ENCODE results near the gene DDX42.
"Not testable (repeated sequence)": the region's sequence is repeated elsewhere in the genome, so short reads cannot be mapped to it uniquely, and the experiment has no call there.

DDX42 gene

DNA sequence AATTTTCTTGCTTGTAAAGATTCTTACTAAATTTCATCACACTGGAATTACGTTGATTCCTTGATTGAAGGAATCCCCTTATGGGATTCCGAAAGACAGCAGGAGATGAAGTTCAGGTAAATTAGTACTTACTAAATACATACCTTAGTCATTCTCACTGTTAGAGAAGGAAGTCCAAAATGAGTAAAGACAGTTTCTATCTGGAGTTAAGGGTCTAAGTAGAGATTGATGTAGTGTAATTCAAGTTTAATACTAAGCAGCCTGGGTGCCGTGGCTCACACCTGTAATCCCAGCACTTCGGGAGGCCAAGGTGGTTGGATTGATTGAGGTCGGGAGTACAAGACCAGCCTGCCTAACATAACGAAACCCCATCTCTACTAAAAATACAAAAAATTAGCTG, 9.6 kb downstream of the DDX42 start:
- DNase-seq = no peak

DNA sequence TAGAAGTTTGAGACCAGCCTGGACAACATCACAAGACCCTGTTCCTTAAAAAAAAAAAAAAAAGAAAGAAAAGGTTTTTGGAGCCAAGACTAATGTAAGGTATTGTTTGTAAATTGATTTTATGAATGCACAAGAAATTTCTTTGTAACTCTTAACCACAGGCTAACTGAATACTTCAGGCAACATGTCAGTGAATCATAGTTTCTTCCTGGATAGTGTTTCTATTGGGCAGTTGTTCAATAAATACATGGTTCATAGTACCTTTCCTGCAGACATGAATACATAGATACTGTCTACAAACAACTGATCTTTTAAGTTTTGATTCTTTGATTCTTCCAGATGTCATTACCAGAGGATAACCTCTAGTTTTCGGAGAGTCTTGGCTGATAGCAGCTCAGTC, 11.6 kb downstream of the DDX42 start:
- no peak for DNase-seq

DNA sequence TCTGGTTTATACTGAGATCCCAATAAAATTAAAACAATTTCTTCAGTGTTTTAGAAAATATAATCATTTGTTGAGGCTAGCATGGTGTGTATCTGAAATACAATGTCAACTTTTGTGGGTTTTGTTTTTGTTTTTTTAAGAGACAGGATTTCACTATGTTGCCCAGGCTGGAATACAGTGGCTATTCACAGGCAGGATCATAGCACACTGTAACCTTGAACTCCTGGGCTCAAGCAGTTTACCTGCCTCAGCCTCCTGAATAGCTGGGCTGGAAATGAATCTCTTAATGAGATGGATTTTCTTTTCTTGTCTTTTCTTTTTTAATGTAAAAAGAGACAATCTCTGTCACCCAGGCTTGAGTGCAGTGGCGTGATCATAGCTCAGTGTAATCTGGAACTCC, 12.1 kb downstream of the DDX42 start:
- DNase-seq = no peak

DNA sequence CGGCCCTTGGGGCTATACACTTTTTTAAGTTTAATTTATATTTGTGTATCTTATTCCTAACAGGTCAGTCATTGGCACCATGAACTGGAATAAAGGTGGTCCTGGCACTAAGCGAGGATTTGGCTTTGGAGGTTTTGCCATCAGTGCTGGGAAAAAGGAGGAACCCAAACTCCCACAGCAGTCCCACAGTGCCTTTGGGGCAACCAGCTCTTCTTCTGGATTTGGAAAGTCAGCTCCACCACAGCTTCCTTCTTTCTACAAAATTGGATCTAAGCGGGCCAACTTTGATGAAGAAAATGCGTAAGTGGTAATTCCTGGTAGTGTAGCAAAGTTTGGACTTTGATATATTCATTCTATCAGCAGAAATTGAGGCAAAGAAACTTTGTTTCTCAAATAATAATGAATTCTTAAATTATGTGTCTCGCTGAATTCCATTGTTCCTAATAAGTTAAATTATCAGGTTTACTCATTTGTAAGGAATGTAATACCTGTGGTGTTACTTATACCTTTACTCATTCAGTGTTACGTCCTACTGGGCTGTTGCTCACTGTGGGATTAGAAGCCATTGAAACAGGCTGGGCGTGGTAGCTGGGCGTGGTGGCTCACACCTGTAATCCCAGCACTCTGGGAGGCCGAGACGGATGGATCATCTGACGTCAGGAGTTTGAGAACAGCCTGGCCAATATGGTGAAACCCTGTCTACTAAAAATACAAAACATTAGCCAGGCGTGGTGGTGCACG, 13.2 kb downstream of the DDX42 start:
- DNase-seq = no peak

DNA sequence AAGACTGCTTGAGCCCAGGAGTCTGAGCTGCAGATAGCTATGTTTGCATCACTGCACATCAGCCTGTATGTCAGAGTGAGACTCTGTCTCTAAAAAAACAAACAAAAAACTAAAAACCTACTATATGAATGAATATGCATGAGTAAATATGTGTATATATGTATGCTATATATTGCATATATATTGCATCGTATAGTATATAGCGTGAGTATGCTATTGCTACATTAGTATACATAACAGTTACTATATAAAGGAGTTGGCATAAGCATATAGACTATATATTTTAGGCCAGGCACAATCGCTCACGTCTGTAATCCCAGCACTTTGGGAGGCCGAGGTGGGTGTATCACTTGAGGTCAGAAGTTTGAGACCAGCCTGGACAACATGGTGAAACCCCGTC, 16.1 kb downstream of the DDX42 start:
- DNase-seq = no peak

DNA sequence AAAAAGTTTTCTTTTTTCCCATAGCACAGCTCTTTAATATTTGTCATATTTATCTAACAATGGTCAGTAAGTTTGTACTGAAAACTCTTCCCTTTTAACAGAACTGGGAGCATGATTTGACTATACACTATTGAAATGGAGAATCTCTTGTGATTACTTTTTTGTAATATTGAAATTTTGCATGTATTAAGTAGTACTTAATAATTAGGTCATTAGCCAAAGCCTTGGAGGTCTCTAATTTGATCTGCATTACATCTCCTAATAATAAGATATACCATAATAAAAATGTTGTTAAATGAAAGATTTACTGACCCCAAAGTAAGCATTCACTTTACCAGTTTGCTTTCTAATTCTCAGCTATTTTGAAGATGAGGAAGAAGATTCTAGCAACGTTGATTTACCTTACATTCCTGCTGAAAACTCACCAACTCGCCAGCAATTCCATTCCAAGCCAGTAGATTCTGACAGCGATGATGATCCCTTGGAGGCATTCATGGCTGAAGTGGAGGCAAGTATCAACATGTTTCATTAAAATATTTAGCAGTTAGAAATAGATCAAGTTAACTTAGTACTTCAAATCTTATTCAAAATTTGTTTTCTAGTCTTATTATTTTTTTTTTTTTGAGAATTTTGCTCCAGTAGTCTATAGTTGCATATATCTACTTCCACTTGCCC, 18.2 kb downstream of the DDX42 start:
- DNase-seq = no peak

DNA sequence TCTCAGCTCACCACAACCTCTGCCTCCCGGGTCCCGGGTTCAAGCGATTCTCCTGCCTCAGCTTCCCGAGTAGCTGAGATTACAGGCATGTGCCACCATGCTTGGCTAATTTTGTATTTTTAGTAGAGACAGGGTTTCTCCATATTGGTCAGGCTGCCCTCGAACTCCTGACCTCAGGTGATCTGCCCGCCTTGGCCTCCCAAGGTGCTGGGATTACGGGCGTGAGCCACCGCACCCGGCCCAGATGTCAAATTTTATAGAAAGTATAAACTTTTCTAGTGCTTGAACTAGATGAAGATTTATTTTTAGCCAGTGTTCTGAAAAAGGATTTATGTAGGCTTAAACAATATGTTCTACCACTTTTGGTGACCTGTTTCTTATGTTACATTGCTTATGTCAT, 22.4 kb downstream of the DDX42 start:
- DNase-seq = not testable (repeated sequence)

DNA sequence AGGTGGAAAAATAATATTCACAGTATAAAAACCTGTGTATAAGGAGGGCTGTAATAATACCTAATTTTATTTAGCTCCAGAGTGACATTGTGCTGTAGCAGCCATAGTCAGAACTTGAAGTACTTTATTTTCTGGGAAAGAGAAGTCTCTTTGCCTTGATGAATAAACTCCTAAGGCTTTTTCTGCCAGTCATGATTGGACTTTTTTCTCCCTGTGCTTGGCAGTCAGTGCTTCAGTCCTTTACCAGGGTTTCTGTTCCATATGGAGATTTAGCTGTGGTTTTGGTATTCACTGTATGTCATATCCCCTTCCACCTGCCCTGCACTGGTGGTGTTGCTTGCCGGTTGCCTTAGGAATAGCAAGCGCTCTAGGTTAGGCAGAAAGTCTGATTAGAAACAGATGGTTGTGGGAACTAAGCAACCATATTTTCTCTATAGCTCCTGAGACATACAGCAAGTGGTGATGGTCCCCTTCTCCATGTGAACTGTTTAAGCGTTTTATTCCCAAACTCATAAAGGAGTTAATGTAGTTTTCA, 24.7 kb downstream of the DDX42 start:
- DNase-seq = no peak

DNA sequence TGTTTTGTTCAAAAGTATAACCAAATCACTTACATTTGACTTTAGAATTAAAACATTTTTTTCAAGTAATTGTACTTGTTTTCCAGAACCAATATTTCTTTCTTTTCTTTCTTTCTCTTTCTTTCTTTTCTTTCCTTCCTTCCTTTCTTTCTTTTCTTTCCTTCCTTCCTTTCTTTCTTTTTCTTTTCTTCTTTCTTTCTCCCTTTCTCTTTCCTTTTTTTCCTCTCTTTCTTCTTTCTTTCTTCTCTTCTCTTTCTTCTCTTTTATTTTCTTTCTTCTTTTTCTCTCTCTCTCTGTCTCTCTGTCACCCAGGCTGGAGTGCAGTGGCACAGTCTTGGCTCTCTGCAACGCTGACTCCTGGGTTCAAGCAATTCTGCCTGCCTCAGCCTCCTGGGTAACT, 26.8 kb downstream of the DDX42 start:
- DNase-seq = no peak

DNA sequence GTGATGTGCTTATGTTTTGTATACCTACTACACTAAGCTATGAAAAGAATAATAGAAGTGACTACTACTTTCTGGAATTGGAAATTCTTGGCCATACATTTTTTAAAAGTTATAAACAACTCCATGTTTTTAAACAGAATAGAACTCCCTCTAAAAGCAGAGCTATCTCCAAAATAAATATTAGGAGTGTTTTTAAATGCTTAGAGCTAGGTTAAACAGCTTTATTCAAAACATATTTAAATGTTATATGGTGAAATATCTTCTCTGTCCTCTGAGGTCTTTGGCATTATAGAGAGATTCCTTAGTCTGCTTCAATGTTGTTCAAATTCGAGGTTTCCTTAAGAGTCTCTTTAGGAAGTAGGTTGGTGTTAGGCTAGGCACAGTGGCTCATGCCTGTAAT, 30.4 kb downstream of the DDX42 start:
- DNase-seq = no peak

DNA sequence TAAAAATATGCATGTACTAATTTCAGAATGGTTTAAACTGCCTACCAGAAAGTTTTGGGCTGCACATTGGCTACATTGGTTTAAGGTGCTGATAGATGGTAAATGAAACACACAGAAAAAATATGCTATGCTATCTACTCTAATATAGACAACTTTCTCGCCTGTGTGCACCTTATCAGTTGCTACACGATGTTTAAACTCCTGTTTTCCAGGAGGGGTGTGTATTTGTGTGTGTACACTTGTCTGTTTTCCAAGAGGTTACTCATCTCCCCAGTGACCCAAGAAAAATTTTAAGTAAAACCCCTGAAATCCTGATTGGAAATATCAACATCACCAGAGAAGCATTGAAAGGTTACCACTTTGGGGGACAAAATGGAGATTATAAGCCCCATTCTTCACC, 31.6 kb downstream of the DDX42 start:
- no peak for DNase-seq

DNA sequence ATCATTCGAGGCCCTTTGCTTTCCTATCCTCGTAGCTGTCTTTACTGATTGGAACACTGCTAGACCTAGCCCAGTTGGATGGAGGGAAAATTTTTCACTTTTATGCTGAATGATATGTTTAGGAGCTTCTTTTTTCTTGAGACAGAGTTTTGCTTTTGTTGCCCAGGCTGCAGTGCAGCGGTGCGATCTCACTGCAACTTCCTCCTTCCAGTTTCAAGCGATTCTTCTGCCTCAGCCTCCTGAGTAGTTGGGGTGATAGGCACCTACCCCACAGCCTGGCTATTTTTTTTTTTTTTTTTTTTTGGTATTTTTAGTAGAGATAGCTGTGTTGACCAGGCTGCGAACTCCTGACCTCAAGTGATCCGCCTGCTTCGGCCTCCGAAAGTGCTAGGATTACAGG, 36.0 kb downstream of the DDX42 start:
- no peak for DNase-seq

DNA sequence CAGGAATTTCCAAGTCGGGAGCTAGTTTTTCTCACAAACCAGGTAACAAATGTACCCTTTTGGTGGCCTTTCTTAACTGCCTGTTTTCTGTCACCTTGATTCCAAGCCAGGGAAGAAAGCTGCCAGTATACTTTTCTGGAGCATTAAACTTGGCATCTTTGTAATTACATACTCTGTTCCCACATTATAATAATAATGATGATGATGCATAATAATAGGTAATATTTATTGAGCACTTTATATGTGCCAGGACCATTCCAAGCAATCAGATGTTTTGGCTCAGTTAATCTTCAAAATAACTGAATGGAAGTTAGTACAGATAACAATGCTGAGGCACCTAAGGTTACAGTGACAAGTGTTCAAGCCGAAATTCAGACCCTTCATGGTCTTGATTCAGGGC, 42.2 kb downstream of the DDX42 start:
- DNase-seq = no peak

DNA sequence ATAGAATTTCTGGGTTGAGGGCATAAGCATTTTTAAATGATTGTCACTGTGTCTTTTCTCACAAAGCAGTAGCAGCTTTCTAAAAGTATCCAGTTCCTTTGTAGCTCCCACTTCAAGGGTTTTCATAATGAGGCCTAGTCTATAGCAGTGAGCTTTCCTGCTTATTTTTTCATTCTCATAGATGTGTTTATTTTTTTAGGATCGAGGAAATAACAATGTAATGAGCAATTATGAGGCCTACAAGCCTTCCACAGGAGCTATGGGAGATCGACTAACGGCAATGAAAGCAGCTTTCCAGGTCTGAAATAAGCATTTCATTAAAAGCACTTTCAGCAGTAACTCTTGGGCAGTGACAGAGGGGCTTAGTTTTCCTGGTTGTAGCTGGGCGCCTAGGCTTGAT, 42.7 kb downstream of the DDX42 start:
- DNase-seq = no peak

DNA sequence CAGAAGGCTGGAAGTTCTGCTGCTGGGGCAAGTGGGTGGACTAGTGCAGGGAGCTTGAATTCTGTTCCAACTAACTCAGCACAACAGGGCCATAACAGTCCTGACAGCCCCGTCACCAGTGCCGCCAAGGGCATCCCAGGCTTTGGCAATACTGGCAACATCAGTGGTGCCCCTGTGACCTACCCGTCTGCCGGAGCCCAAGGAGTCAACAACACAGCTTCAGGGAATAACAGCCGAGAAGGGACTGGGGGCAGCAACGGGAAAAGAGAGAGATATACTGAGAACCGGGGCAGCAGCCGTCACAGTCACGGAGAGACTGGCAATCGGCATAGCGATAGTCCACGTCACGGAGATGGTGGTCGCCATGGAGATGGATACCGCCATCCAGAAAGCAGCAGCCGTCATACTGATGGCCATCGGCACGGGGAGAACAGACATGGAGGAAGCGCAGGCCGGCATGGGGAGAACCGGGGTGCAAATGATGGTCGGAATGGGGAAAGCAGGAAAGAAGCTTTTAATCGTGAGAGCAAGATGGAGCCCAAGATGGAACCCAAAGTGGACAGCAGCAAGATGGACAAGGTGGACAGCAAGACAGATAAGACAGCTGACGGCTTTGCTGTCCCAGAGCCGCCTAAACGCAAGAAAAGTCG, 43.9 kb downstream of the DDX42 start:
- DNase-seq = no peak

DNA sequence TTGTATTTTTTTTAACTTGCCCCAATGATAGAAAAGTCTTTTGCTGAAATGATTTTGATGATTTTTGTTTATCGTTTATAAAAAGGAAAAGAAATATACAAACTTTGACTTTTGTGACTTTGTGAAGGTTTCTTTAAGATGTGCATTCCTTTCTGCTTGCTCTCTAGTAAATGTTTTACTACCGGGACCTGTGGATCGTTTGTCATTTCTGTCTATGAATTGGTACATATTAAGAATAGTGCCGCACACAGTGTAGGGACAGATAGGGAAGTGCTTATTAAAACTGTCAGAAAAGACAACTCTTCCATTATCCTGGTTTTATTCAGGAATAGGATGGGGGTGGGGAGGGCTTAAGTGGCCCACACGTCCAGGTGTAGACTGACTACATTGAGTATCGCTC, 45.2 kb downstream of the DDX42 start:
- no peak for DNase-seq

DNA sequence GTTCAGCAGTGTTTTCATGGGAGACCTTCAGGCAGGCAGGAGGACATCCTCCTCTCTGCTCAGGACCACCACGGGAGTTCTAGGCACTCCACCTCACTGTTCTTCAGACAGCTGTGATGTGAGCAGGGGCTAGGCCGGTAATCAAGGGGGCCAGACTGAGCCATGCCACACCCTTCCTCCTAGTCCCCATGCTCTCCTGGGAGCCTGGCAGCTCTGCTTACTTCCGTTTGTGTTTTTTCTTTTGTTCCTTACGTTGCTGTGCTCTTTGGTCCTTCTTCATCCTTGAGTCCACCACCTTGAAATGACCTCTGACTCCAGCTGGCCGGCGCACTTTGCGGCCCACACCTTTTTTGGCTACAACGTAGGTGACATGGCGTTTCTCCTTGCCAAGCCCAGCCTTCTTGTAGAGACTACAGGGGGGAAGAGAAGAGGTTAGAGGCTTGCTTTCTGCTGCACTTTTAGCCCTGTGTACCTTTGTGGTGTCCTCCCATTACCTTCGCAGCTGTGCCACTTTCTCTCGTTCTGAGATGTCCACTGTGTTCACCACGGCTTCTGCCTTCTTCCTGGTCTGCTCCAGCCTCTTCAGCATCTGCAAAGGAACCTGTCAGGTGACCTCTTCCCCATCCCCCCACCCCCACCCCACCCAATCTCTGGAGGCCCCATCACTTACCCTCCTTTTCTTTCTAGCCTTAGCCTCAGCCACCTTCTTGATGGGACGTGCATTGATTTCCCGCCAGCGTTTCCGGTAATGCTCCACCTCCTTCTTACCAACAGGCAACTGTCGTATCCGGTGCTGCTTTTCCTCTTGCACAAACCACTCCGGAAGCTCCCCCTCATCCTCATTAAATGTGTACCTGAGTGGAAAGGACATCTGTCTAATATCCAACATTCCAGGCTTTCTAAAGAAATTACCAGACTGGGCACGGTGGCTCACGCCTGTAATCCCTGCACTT, 45.9 kb downstream of the DDX42 start:
- no peak for DNase-seq

DNA sequence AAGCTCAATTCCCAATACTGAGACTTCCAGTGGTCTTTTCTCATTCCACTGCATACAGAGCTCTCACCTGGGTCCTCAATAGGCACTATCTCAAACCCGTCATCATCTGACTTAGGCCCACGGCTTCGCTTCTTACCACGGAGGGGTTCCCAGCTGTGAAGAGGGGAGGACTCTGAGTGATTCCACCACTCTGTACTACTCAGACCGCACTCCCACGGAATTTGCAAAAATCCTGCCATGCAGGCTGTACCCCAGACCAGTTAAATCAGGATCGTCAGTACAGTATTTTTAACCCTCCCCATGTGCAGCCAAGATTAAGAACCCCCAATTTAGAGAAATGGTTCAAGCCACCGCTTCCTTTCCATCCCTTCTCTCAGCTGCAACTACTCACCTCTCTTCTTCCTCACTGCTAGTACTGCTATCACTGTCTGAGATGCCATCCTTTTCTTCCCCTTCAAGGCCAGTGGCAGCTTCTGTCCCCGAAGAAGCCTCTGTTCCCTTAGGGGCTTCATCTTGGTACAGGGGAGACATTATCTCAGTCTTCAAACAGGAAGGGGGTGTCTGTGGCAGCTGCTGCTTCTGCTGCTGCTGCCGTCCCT, 47.1 kb downstream of the DDX42 start:
- no peak for DNase-seq

DNA sequence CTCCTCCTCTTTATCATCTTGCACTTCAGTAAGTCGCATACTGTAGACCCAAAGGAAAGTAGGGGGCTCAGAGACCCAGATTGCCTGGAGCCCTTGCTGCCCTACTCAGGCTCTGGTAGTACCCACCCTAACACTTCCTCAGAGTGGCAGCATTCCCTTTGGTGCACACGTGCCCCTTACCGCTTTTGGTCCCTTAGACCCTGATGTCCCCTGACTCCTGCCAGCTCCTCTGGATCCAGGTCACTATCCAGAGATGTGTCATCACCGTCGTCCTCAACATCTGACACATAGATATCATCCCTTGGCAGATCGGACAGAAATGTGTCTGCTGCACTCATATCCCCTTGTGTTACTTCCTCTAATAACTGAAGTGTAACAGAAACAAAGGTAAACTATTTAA, 47.8 kb downstream of the DDX42 start:
- DNase-seq = no peak

DNA sequence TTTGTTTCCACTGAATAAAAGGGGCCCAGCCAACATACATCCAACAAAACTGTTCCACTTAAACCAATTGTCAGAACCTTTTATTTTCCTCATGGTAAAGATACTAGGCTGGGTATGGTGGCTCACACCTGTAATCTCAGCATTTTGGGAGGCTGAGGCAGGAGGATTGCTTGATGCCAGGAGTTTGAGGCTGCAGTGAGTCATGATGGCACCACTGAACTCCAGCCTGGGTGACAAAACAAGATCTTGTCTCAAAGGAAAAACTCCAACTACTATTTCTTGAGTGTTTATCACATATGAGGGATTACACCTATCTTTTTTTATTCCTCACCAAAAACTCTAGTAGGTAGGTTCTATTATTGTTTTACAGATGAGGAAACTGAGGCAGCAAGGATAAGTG, 48.6 kb downstream of the DDX42 start:
- DNase-seq = no peak

DNA sequence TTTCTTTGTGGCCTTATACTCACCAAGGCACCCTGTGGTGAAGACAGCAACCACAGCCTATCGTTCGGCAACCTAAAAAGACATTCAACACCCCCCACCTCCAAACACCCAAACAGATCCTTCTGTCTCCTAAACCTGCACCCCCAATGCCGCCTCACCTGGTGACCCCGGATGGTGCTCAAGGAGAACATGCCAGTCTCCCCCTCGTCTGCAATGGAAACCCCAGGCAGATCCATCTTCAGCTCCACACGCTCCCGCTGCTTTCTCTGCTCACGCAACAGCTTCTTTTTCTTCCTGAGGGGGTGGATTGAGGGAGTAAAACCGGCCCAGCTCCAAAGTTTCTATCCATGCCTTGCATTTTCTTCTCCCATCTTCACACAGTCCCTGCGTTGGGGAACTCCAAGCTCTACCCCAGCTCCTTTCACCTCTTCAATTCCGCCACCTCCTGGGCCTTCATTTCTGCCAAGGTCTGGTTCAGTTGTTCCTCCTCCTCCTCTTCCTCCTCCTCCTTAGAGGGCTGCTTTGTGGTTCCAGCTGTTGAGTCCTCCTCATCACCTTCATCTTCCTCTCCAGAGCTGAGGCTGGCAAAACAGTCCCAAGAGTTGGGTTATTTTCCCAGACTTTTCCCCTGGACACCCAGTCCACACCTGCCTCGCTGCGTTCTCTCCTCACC, 49.8 kb downstream of the DDX42 start:
- no peak for DNase-seq

DNA sequence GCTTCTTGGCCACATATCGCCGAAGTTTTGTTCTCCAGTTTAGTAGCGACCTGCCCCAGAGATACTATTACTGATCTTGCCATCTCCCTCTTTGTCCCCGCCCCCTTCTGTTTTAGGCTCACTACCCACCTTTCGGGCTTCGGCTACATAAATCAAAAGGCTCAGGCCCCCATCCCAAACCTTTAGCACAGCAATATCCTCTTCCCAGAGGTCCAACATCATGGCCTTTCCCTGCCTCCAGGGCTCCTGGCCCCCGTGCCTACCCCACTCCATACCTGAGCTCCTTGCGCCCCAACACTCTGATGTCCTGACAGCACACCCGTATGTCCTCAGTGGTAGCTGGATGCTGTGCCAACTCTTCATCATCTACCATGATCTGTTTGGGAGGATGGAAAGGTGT, 50.4 kb downstream of the DDX42 start:
- no peak for DNase-seq
